Prostate gland (tissue), 2 donors: ENCODE measurements around the gene EFCAB9.

ENCODE experiments used
- CTCF ChIP-seq, 4 experiments: fragments of 200-600 bp in 2 of 4; fragments of 450-650 bp in 2 of 4; sonication (generic) in 2 of 4; IDR thresholded peaks; 1 replicate in 3 of 4; 2 replicates in 1 of 4; pipeline ENCODE4 v1.5.1; 2016 to 2019; ENCODE audit warnings: antibody characterized with exemption in 4 of 4, mild to moderate bottlenecking in 2 of 4, moderate library complexity in 2 of 4
- POLR2A ChIP-seq: fragments of 450-650 bp; IDR thresholded peaks from one replicate; pipeline ENCODE4 v1.6.1; 2016; ENCODE audit warnings: antibody characterized with exemption, mild to moderate bottlenecking
- POLR2AphosphoS5 ChIP-seq: sonication (generic); formaldehyde crosslinking; IDR thresholded peaks from one replicate; pipeline ENCODE4 v1.6.1; 2017; ENCODE audit warnings: antibody characterized with exemption

DNA sequence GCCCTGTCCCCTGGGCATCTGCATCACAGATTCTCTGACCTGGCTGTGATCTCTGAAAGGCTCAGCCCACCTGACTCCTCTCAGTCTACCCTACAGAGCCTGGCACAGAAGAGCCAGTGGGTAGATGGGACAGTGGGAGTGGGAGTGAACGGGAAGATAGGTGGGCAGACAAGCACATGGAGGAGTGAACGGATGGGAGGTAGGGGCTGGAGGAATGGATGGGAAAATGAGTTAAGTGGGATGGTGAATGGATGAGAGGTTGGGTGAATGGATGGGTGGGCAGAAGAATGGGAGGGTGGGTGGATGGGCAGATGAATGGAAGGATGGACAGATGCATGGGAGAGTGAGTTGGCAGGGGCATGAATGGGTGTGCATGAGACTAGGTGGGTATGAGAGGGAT is 24.8 kb upstream of the EFCAB9 start:
- TF ChIP-seq CTCF (IDR thresholded peaks at IDR 0.05) (no peak), POLR2A (no peak), POLR2AphosphoS5 (no peak)
